HFF-Myc (cell line): Measurements from ENCODE around the gene WNT1.
A peak's percentile ranks its signal among the peaks of the same experiment; 100 is the strongest.

Experiments
- DNase-seq: peaks from one replicate; pipeline ENCODE4 v3.0.0-alpha.2; 2011; ENCODE audit warnings: low read depth; ENCODE audit errors: extremely low read depth
- H3K4me3 ChIP-seq: replicated peaks from 2 replicates; pipeline ENCODE4 v1.5.1; 2011; ENCODE audit warnings: low read depth, mild to moderate bottlenecking, control low read depth, low read length
- TF ChIP-seq, protein P1 (sequence below): IDR thresholded peaks from 2 replicates; pipeline ENCODE4 v1.5.1; 2012; ENCODE audit warnings: mild to moderate bottlenecking, low read depth, low read length, control low read depth; ENCODE audit errors: missing control alignments

Gene WNT1

GRCh38 chr12:48952691-48953090 is 25.4 kb upstream of the WNT1 start:
- TF ChIP-seq, protein P1, sequence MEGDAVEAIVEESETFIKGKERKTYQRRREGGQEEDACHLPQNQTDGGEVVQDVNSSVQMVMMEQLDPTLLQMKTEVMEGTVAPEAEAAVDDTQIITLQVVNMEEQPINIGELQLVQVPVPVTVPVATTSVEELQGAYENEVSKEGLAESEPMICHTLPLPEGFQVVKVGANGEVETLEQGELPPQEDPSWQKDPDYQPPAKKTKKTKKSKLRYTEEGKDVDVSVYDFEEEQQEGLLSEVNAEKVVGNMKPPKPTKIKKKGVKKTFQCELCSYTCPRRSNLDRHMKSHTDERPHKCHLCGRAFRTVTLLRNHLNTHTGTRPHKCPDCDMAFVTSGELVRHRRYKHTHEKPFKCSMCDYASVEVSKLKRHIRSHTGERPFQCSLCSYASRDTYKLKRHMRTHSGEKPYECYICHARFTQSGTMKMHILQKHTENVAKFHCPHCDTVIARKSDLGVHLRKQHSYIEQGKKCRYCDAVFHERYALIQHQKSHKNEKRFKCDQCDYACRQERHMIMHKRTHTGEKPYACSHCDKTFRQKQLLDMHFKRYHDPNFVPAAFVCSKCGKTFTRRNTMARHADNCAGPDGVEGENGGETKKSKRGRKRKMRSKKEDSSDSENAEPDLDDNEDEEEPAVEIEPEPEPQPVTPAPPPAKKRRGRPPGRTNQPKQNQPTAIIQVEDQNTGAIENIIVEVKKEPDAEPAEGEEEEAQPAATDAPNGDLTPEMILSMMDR = no peak
- no peak overlapping the region for H3K4me3 ChIP-seq
- no peak for DNase-seq

- DNase-seq = no peak
- no peak overlapping the region for H3K4me3 ChIP-seq
- TF ChIP-seq, protein P1 = no peak
These were observed 24.1 kb upstream of the WNT1 start for GRCh38 chr12:48954061-48954460.

- TF ChIP-seq, protein P1 = no peak
- H3K4me3 ChIP-seq = no peak overlapping the region
- DNase-seq = no peak
These were observed 23.2 kb upstream of the WNT1 start for GRCh38 chr12:48954841-48955501.

- peak overlapping the region; percentile 86 for H3K4me3 ChIP-seq
- TF ChIP-seq, protein P1 = no peak
- DNase-seq = peak; percentile 85
These were observed 21.6 kb upstream of the WNT1 start for GRCh38 chr12:48956279-48957140.

GRCh38 chr12:48957141-48958048 is 20.7 kb upstream of the WNT1 start, which contains the start of gene ARF3:
TSS of gene ARF3 (minus strand) at chr12:48957487. CDS start at chr12:48941095, 16,392 bp downstream.
- H3K4me3 ChIP-seq = peak within 1 kb of the TSS; percentile 86
- DNase-seq = peak; percentile 69
- TF ChIP-seq, protein P1 = no peak

DNA sequence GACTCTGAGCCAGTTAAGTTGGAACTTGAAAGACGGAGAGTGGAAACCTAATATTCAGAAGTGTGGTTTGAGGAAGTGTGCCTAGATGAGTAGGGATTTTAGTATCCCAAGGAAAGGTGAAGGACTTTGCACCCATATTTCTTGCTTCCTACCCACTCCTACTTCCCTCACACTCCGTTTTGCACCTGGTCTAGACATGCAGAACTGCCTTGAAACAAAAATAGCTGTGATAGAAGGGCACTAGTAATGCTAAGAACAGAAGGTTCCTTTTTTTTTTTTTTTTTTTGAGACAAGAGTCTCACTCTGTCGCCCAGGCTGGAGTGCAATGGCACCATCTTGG is 20.1 kb upstream of the WNT1 start:
- no peak for DNase-seq
- H3K4me3 ChIP-seq = peak overlapping the region; percentile 86
- TF ChIP-seq, protein P1 = no peak
